Measurements from ENCODE around the gene NUCB1. TPM values are rescaled to one million over a fixed set of nuclear protein-coding genes. Genes with fewer than 3 reads are reported as not detected.
A peak's percentile ranks its signal among the peaks of the same experiment; 100 is the strongest.

NUCB1 gene
- total RNA-seq, 1 donor from 2014 or later = 250 TPM

- no peak for TF ChIP-seq CTCF (conservative IDR thresholded peaks at IDR 0.05; ENCODE audit: low read depth, low read length)
- DNase-seq (ENCODE audit: low read depth) = no peak
Observed at GRCh38 chr19:48961673-48962028, 61.5 kb downstream of the NUCB1 start.

GRCh38 chr19:48962029-48962848 is 62.1 kb downstream of the NUCB1 start:
- no peak for TF ChIP-seq CTCF (conservative IDR thresholded peaks at IDR 0.05; ENCODE audit: low read depth, low read length)
- DNase-seq (ENCODE audit: low read depth) = no peak
- H3K4me3 ChIP-seq (ENCODE audit: low read depth, low read length) = peak overlapping the region; percentile 17

More at GRCh38 chr19:48961673-48962028, 61.5 kb downstream of the NUCB1 start:
- H3K4me3 ChIP-seq (ENCODE audit: low read depth, low read length) = no peak overlapping the region

- peak overlapping the region; percentile 51 for H3K4me3 ChIP-seq (ENCODE audit: low read depth, low read length)
- no peak for TF ChIP-seq CTCF (conservative IDR thresholded peaks at IDR 0.05; ENCODE audit: low read depth, low read length)
- DNase-seq (ENCODE audit: low read depth) = no peak
Observed at GRCh38 chr19:48962849-48963165, 62.7 kb downstream of the NUCB1 start.

GRCh38 chr19:48963371-48964204 is 63.5 kb downstream of the NUCB1 start:
- DNase-seq (ENCODE audit: low read depth) = no peak
- TF ChIP-seq CTCF (conservative IDR thresholded peaks at IDR 0.05; ENCODE audit: low read depth, low read length) = no peak
- H3K4me3 ChIP-seq (ENCODE audit: low read depth, low read length) = peak overlapping the region; percentile 51

GRCh38 chr19:48964205-48965039 is 64.3 kb downstream of the NUCB1 start:
- DNase-seq (ENCODE audit: low read depth) = no peak

More at GRCh38 chr19:48964205-48965039, 64.3 kb downstream of the NUCB1 start:
- peak overlapping the region; percentile 51 for H3K4me3 ChIP-seq (ENCODE audit: low read depth, low read length)
- no peak for TF ChIP-seq CTCF (conservative IDR thresholded peaks at IDR 0.05; ENCODE audit: low read depth, low read length)

All from epithelial cell of proximal tubule (primary cell).